ENCODE measurements around the gene TRPM2. TPM values are rescaled to one million over a fixed set of nuclear protein-coding genes. Genes with fewer than 3 reads are reported as not detected.

Gene TRPM2
- total and polyA plus RNA-seq, 9 donors, result 0.89 to 1.9 (median 1.5) TPM

- WGBS (ENCODE audit: insufficient coverage), result 71% methylated on average over 21 of the region's 28 CpGs
- Histone ChIP-seq H3K4me3 (ENCODE audit: low read length) (no peak overlapping the region), H3K9me3 (replicated peaks; ENCODE audit: control insufficient read depth, low read depth, low read length) (no peaks in the 10 kb centered on the region), H3K27ac (ENCODE audit: low read length) (no peak overlapping the region), H3K27me3 (ENCODE audit: control insufficient read depth, insufficient read depth, low read length) (peaks cover 12% of the 10 kb centered on the region), H3K36me3 (ENCODE audit: control insufficient read depth, insufficient read depth, low read length) (no peaks in the 10 kb centered on the region), H3K4me1 (ENCODE audit: control insufficient read depth, insufficient read depth, low read length) (no peaks in the 10 kb centered on the region)
- DNase-seq, result no peak
Observed at GRCh38 chr21:44483288-44484237, 130.1 kb downstream of the TRPM2 start.

GRCh38 chr21:44484498-44485253, 131.3 kb downstream of the TRPM2 start:
- WGBS (ENCODE audit: insufficient coverage), result 82% methylated on average over 6 of the region's 43 CpGs
- Histone ChIP-seq H3K4me1 (ENCODE audit: control insufficient read depth, insufficient read depth, low read length) (no peaks in the 10 kb centered on the region), H3K27ac (ENCODE audit: low read length) (no peak overlapping the region), H3K4me3 (ENCODE audit: low read length) (no peak overlapping the region), H3K27me3 (ENCODE audit: control insufficient read depth, insufficient read depth, low read length) (peaks cover 12% of the 10 kb centered on the region), H3K9me3 (replicated peaks; ENCODE audit: control insufficient read depth, low read depth, low read length) (no peaks in the 10 kb centered on the region), H3K36me3 (ENCODE audit: control insufficient read depth, insufficient read depth, low read length) (no peaks in the 10 kb centered on the region)
- no peak for DNase-seq

- 45% methylated on average over 16 of the region's 25 CpGs for WGBS (ENCODE audit: insufficient coverage)
Observed at GRCh38 chr21:44485254-44485793, 131.9 kb downstream of the TRPM2 start.

GRCh38 chr21:44485796-44486195, 132.4 kb downstream of the TRPM2 start:
- Histone ChIP-seq H3K36me3 (ENCODE audit: control insufficient read depth, insufficient read depth, low read length) (no peaks in the 10 kb centered on the region), H3K27ac (ENCODE audit: low read length) (no peak overlapping the region), H3K4me3 (ENCODE audit: low read length) (no peak overlapping the region), H3K4me1 (ENCODE audit: control insufficient read depth, insufficient read depth, low read length) (no peaks in the 10 kb centered on the region), H3K9me3 (replicated peaks; ENCODE audit: control insufficient read depth, low read depth, low read length) (no peaks in the 10 kb centered on the region), H3K27me3 (ENCODE audit: control insufficient read depth, insufficient read depth, low read length) (peaks cover 12% of the 10 kb centered on the region)
- WGBS (ENCODE audit: insufficient coverage), result 65% methylated on average over 9 of the region's 10 CpGs
- DNase-seq, result no peak

More at GRCh38 chr21:44485254-44485793, 131.9 kb downstream of the TRPM2 start:
- H3K27ac ChIP-seq (ENCODE audit: low read length), result no peak overlapping the region
- no peaks in the 10 kb centered on the region for H3K4me1 ChIP-seq (ENCODE audit: control insufficient read depth, insufficient read depth, low read length)
- H3K9me3 ChIP-seq (replicated peaks; ENCODE audit: control insufficient read depth, low read depth, low read length), result no peaks in the 10 kb centered on the region
- H3K4me3 ChIP-seq (ENCODE audit: low read length), result no peak overlapping the region
- H3K36me3 ChIP-seq (ENCODE audit: control insufficient read depth, insufficient read depth, low read length), result no peaks in the 10 kb centered on the region
- DNase-seq, result no peak
- peaks cover 12% of the 10 kb centered on the region for H3K27me3 ChIP-seq (ENCODE audit: control insufficient read depth, insufficient read depth, low read length)

- H3K4me3 ChIP-seq (ENCODE audit: low read length), result no peak overlapping the region
Observed at GRCh38 chr21:44486302-44486701, 132.9 kb downstream of the TRPM2 start.

GRCh38 chr21:44487831-44488230, 134.4 kb downstream of the TRPM2 start:
- H3K27ac ChIP-seq (ENCODE audit: low read length), result no peak overlapping the region
- H3K27me3 ChIP-seq (ENCODE audit: control insufficient read depth, insufficient read depth, low read length), result peaks cover 14% of the 10 kb centered on the region
- no peaks in the 10 kb centered on the region for H3K4me1 ChIP-seq (ENCODE audit: control insufficient read depth, insufficient read depth, low read length)
- no peak for DNase-seq
- no peak overlapping the region for H3K4me3 ChIP-seq (ENCODE audit: low read length)
- WGBS (ENCODE audit: insufficient coverage), result no CpG with 5 or more reads among the region's 4 CpGs
- peaks cover 9% of the 10 kb centered on the region for H3K9me3 ChIP-seq (replicated peaks; ENCODE audit: control insufficient read depth, low read depth, low read length)
- H3K36me3 ChIP-seq (ENCODE audit: control insufficient read depth, insufficient read depth, low read length), result no peaks in the 10 kb centered on the region

More at GRCh38 chr21:44486302-44486701, 132.9 kb downstream of the TRPM2 start:
- WGBS (ENCODE audit: insufficient coverage), result 90% methylated on average over 5 of the region's 16 CpGs
- DNase-seq, result no peak
- Histone ChIP-seq H3K36me3 (ENCODE audit: control insufficient read depth, insufficient read depth, low read length) (no peaks in the 10 kb centered on the region), H3K9me3 (replicated peaks; ENCODE audit: control insufficient read depth, low read depth, low read length) (no peaks in the 10 kb centered on the region), H3K27ac (ENCODE audit: low read length) (no peak overlapping the region), H3K4me1 (ENCODE audit: control insufficient read depth, insufficient read depth, low read length) (no peaks in the 10 kb centered on the region), H3K27me3 (ENCODE audit: control insufficient read depth, insufficient read depth, low read length) (peaks cover 12% of the 10 kb centered on the region)

- Histone ChIP-seq H3K27me3 (ENCODE audit: control insufficient read depth, insufficient read depth, low read length) (peaks cover 8% of the 10 kb centered on the region), H3K36me3 (ENCODE audit: control insufficient read depth, insufficient read depth, low read length) (no peaks in the 10 kb centered on the region), H3K9me3 (replicated peaks; ENCODE audit: control insufficient read depth, low read depth, low read length) (peaks cover 16% of the 10 kb centered on the region), H3K4me3 (ENCODE audit: low read length) (no peak overlapping the region), H3K27ac (ENCODE audit: low read length) (no peak overlapping the region), H3K4me1 (ENCODE audit: control insufficient read depth, insufficient read depth, low read length) (no peaks in the 10 kb centered on the region)
- DNase-seq, result no peak
- WGBS (ENCODE audit: insufficient coverage), result 31% methylated on average over 3 of the region's 7 CpGs
Observed at GRCh38 chr21:44489962-44490361, 136.5 kb downstream of the TRPM2 start.

- no peak overlapping the region for H3K4me3 ChIP-seq (ENCODE audit: low read length)
- H3K9me3 ChIP-seq (replicated peaks; ENCODE audit: control insufficient read depth, low read depth, low read length), result peaks cover 16% of the 10 kb centered on the region
- no peaks in the 10 kb centered on the region for H3K36me3 ChIP-seq (ENCODE audit: control insufficient read depth, insufficient read depth, low read length)
- no peak for DNase-seq
- no peaks in the 10 kb centered on the region for H3K4me1 ChIP-seq (ENCODE audit: control insufficient read depth, insufficient read depth, low read length)
- H3K27me3 ChIP-seq (ENCODE audit: control insufficient read depth, insufficient read depth, low read length), result peaks cover 5% of the 10 kb centered on the region
- H3K27ac ChIP-seq (ENCODE audit: low read length), result no peak overlapping the region
- 94% methylated on average over 18 of the region's 19 CpGs for WGBS (ENCODE audit: insufficient coverage)
Observed at GRCh38 chr21:44490405-44490804, 137.0 kb downstream of the TRPM2 start.

GRCh38 chr21:44490816-44491215, 137.4 kb downstream of the TRPM2 start:
- DNase-seq, result no peak
- Histone ChIP-seq H3K36me3 (ENCODE audit: control insufficient read depth, insufficient read depth, low read length) (no peaks in the 10 kb centered on the region), H3K27me3 (ENCODE audit: control insufficient read depth, insufficient read depth, low read length) (peaks cover 5% of the 10 kb centered on the region), H3K4me1 (ENCODE audit: control insufficient read depth, insufficient read depth, low read length) (no peaks in the 10 kb centered on the region), H3K27ac (ENCODE audit: low read length) (no peak overlapping the region), H3K4me3 (ENCODE audit: low read length) (no peak overlapping the region), H3K9me3 (replicated peaks; ENCODE audit: control insufficient read depth, low read depth, low read length) (peaks cover 16% of the 10 kb centered on the region)
- 100% methylated on average over 1 of the region's 9 CpGs for WGBS (ENCODE audit: insufficient coverage)

Measured in muscle of leg (tissue), 11 donors.